Vagina (tissue), 2 donors: ENCODE measurements around the gene KDM3B. TPM values are rescaled to one million over a fixed set of nuclear protein-coding genes. Genes with fewer than 3 reads are reported as not detected.
A peak's percentile ranks its signal among the peaks of the same experiment; 100 is the strongest.
"Not testable (repeated sequence)": the region's sequence is repeated elsewhere in the genome, so short reads cannot be mapped to it uniquely, and the experiment has no call there.

ENCODE experiments used
- DNase-seq, 2 donors: peaks; one replicate each; pipeline ENCODE4 v3.0.0-alpha.2; 2017; ENCODE audit errors: extremely low spot score in 2 of 2
- H3K27ac ChIP-seq: fragments of 200-600 bp; sonication (generic); one replicate; pipeline ENCODE4 v1.5.1; 2019
- H3K27me3 ChIP-seq: fragments of 200-600 bp; sonication (generic); one replicate; pipeline ENCODE4 v1.5.1; 2019
- H3K36me3 ChIP-seq, 2 donors: fragments of 200-600 bp; sonication (generic); one replicate each; pipeline ENCODE4 v1.5.1; 2017 to 2019
- H3K4me1 ChIP-seq: fragments of 200-600 bp; sonication (generic); one replicate; pipeline ENCODE4 v1.5.1; 2019
- H3K4me3 ChIP-seq, 2 donors: fragments of 200-600 bp; sonication (generic); 1 replicate in 1 of 2; 2 replicates in 1 of 2; pipeline ENCODE4 v1.5.1; 2016 to 2019
- H3K9me3 ChIP-seq: fragments of 200-600 bp; sonication (generic); one replicate; pipeline ENCODE4 v1.5.1; 2019
- CTCF ChIP-seq, 3 experiments: fragments of 450-650 bp in 2 of 3; fragments of 200-600 bp in 1 of 3; sonication (generic) in 1 of 3; IDR thresholded peaks; one replicate each; pipeline ENCODE4 v1.5.1; 2017 to 2019; ENCODE audit warnings: antibody characterized with exemption in 3 of 3, mild to moderate bottlenecking in 2 of 3, moderate library complexity in 2 of 3
- POLR2A ChIP-seq, 2 donors: fragments of 450-650 bp; IDR thresholded peaks; one replicate each; pipeline ENCODE4 v1.6.1; 2017; ENCODE audit warnings: antibody characterized with exemption in 2 of 2, mild to moderate bottlenecking in 2 of 2, moderate library complexity in 2 of 2
- POLR2AphosphoS5 ChIP-seq, 2 donors: sonication (generic); formaldehyde crosslinking; IDR thresholded peaks; one replicate each; pipeline ENCODE4 v1.9.0; 2017; ENCODE audit warnings: antibody characterized with exemption in 2 of 2, mild to moderate bottlenecking in 2 of 2, low read depth in 1 of 2; ENCODE audit not compliant: insufficient read depth in 1 of 2
- intact Hi-C: fragments of 100-400 bp; cut with DNase I; formaldehyde crosslinking; loops from one replicate; pipeline ENCODE4 v1.15.1; 2023
- total RNA-seq: library from RNA; depleted of rRNA; stranded (reverse); fragments of >200 nt; gene quantifications from one replicate; pipeline ENCODE4 v1.2.3, GENCODE V29; 2016

The KDM3B gene
- total RNA-seq, 1 donor from 2014 or later = 48.6 TPM

- intact Hi-C loops = no loop called here
- Histone ChIP-seq H3K4me3 (no peak overlapping the region), H3K27me3 (no peaks in the 10 kb centered on the region), H3K27ac (no peak overlapping the region), H3K9me3 (no peaks in the 10 kb centered on the region), H3K4me1 (no peaks in the 10 kb centered on the region), H3K36me3 (no peaks in the 10 kb centered on the region)
- no peak for DNase-seq
- TF ChIP-seq POLR2AphosphoS5 (IDR thresholded peaks at IDR 0.05; ENCODE audit: insufficient read depth in 1 of 2, low read depth in 1 of 2) (no peak), CTCF (IDR thresholded peaks at IDR 0.05) (no peak), POLR2A (IDR thresholded peaks at IDR 0.05) (no peak)
These were observed 36.1 kb upstream of the KDM3B start for GRCh38 chr5:138316355-138316754.

- DNase-seq, H3K4me1 ChIP-seq, H3K9me3 ChIP-seq, H3K4me3 ChIP-seq, H3K27me3 ChIP-seq, H3K36me3 ChIP-seq, H3K27ac ChIP-seq, intact Hi-C loops: not testable (repeated sequence)
These were observed 34.3 kb upstream of the KDM3B start for GRCh38 chr5:138318211-138318610.

- H3K27me3 ChIP-seq = no peaks in the 10 kb centered on the region
- peaks cover 17% of the 10 kb centered on the region for H3K4me1 ChIP-seq
- H3K4me3 ChIP-seq = peak overlapping the region; percentile 45 to 53
- TF ChIP-seq CTCF (IDR thresholded peaks at IDR 0.05) (no peak), POLR2AphosphoS5 (IDR thresholded peaks at IDR 0.05; ENCODE audit: insufficient read depth in 1 of 2, low read depth in 1 of 2) (no peak), POLR2A (IDR thresholded peaks at IDR 0.05) (no peak)
- H3K9me3 ChIP-seq = no peaks in the 10 kb centered on the region
- intact Hi-C loops = no loop called here
- no peak overlapping the region for H3K27ac ChIP-seq
- no peak for DNase-seq
- no peaks in the 10 kb centered on the region for H3K36me3 ChIP-seq
These were observed 21.6 kb upstream of the KDM3B start for GRCh38 chr5:138330813-138331448.

GRCh38 chr5:138331449-138332368 lies 20.8 kb upstream of the KDM3B start, which contains the start of gene CDC25C:
TSS of gene CDC25C (minus strand) at chr5:138331804. CDS start at chr5:138331180, 624 bp downstream.
- intact Hi-C loops = no loop called here
- TF ChIP-seq POLR2AphosphoS5 (IDR thresholded peaks at IDR 0.05; ENCODE audit: insufficient read depth in 1 of 2, low read depth in 1 of 2) (peak; percentile 72 to 93), CTCF (IDR thresholded peaks at IDR 0.05) (no peak)
- H3K4me3 ChIP-seq = peak within 1 kb of the TSS; percentile 45 to 53
- no peak within 1 kb of the TSS for H3K27ac ChIP-seq
- no peaks in the 10 kb centered on the region for H3K27me3 ChIP-seq
- DNase-seq = peak in 1 of 2 donors; percentile 98
- peaks cover 19% of the 10 kb centered on the region for H3K4me1 ChIP-seq
- H3K9me3 ChIP-seq = no peaks in the 10 kb centered on the region
- H3K36me3 ChIP-seq = no peaks in the 10 kb centered on the region

GRCh38 chr5:138334867-138335447 lies 17.5 kb upstream of the KDM3B start:
- peaks cover 40% of the 10 kb centered on the region for H3K4me1 ChIP-seq
- intact Hi-C loops = no loop called here
- H3K4me3 ChIP-seq = no peak overlapping the region
- H3K27me3 ChIP-seq = no peaks in the 10 kb centered on the region
- no peaks in the 10 kb centered on the region for H3K36me3 ChIP-seq
- no peak overlapping the region for H3K27ac ChIP-seq
- no peaks in the 10 kb centered on the region for H3K9me3 ChIP-seq
- DNase-seq = no peak
- no peak for TF ChIP-seq CTCF (IDR thresholded peaks at IDR 0.05)
- no peak for TF ChIP-seq POLR2AphosphoS5 (IDR thresholded peaks at IDR 0.05; ENCODE audit: insufficient read depth in 1 of 2, low read depth in 1 of 2)
- no peak for TF ChIP-seq POLR2A (IDR thresholded peaks at IDR 0.05)
